Neuronal stem cell (in vitro differentiated cells): ENCODE results near the gene FBF1.
A peak's percentile ranks its signal among the peaks of the same experiment; 100 is the strongest.

ENCODE experiments used
- DNase-seq: peaks from one replicate; pipeline ENCODE4 v3.0.0-alpha.2; 2013; ENCODE audit warnings: low spot score
- H2AFZ ChIP-seq: one replicate; pipeline ENCODE4 v1.6.1; 2013; ENCODE audit warnings: mild to moderate bottlenecking, low read length, inconsistent platforms
- H2AK5ac ChIP-seq: 2 replicates; pipeline ENCODE4 v1.6.1; 2013; ENCODE audit warnings: low read depth, mild to moderate bottlenecking, inconsistent platforms, low read length, moderate library complexity, mixed read lengths
- H2BK120ac ChIP-seq: 2 replicates; pipeline ENCODE4 v1.6.1; 2013; ENCODE audit warnings: low read depth, mild to moderate bottlenecking, inconsistent platforms, low read length, moderate library complexity, mixed read lengths
- H2BK12ac ChIP-seq: one replicate; pipeline ENCODE4 v1.6.1; 2013; ENCODE audit warnings: low read length, inconsistent platforms
- H2BK15ac ChIP-seq: 2 replicates; pipeline ENCODE4 v1.6.1; 2013; ENCODE audit warnings: mild to moderate bottlenecking, low read length, inconsistent platforms, mixed read lengths
- H2BK5ac ChIP-seq: one replicate; pipeline ENCODE4 v1.6.1; 2013; ENCODE audit warnings: inconsistent platforms, mild to moderate bottlenecking, low read length, moderate library complexity
- H3K14ac ChIP-seq: one replicate; pipeline ENCODE4 v1.6.1; 2013; ENCODE audit warnings: low read length, inconsistent platforms
- H3K18ac ChIP-seq: 2 replicates; pipeline ENCODE4 v1.6.1; 2013; ENCODE audit warnings: low read length, inconsistent platforms
- H3K23ac ChIP-seq: 2 replicates; pipeline ENCODE4 v1.6.1; 2013; ENCODE audit warnings: low read depth, mild to moderate bottlenecking, mixed read lengths, low read length, inconsistent platforms; ENCODE audit not compliant: poor library complexity
- H3K27ac ChIP-seq: replicated peaks from 3 replicates; pipeline ENCODE4 v1.5.1; 2013; ENCODE audit warnings: low read length, inconsistent platforms
- H3K27me3 ChIP-seq, 3 experiments: 2 replicates each; pipeline ENCODE4 v1.6.1; 2013; ENCODE audit warnings: low read length in 3 of 3, mild to moderate bottlenecking in 2 of 3, inconsistent platforms in 1 of 3, low read depth in 1 of 3, mixed read lengths in 1 of 3, moderate library complexity in 1 of 3; ENCODE audit not compliant: control insufficient read depth in 3 of 3, insufficient read depth in 3 of 3
- H3K36me3 ChIP-seq, 2 donors: replicated peaks in 1 of 2; 2 replicates each; pipeline ENCODE4 v1.6.1; 2013; ENCODE audit warnings: low read length in 2 of 2; ENCODE audit not compliant: control insufficient read depth in 2 of 2, insufficient read depth in 2 of 2
- H3K4ac ChIP-seq: 2 replicates; pipeline ENCODE4 v1.6.1; 2013; ENCODE audit warnings: inconsistent platforms, mild to moderate bottlenecking, low read length, moderate library complexity
- H3K4me1 ChIP-seq, 2 donors: 1 replicate in 1 of 2; 2 replicates in 1 of 2; pipeline ENCODE4 v1.6.1; 2013; ENCODE audit warnings: low read length in 2 of 2, low read depth in 1 of 2; ENCODE audit not compliant: control insufficient read depth in 2 of 2, insufficient read depth in 1 of 2
- H3K4me2 ChIP-seq: one replicate; pipeline ENCODE4 v1.6.1; 2013; ENCODE audit warnings: mild to moderate bottlenecking, low read length, inconsistent platforms; ENCODE audit not compliant: insufficient read depth, poor library complexity, severe bottlenecking
- H3K4me3 ChIP-seq, 2 donors: 2 replicates each; pipeline ENCODE4 v1.5.1; 2013; ENCODE audit warnings: low read length in 2 of 2, mild to moderate bottlenecking in 2 of 2, inconsistent platforms in 1 of 2, moderate library complexity in 1 of 2
- H3K79me1 ChIP-seq: one replicate; pipeline ENCODE4 v1.6.1; 2013; ENCODE audit warnings: low read depth, mild to moderate bottlenecking, inconsistent platforms, low read length, moderate library complexity
- H3K9ac ChIP-seq: one replicate; pipeline ENCODE4 v1.6.1; 2013; ENCODE audit warnings: mild to moderate bottlenecking, low read depth, low read length, inconsistent platforms; ENCODE audit not compliant: poor library complexity
- H3K9me3 ChIP-seq, 2 donors: replicated peaks in 1 of 2; 2 replicates each; pipeline versions ENCODE3 to v1.6.1; 2013; ENCODE audit warnings: low read length in 2 of 2, mild to moderate bottlenecking in 2 of 2, inconsistent platforms in 1 of 2, low read depth in 1 of 2, mixed read lengths in 1 of 2, moderate library complexity in 1 of 2; ENCODE audit not compliant: control insufficient read depth in 2 of 2, insufficient read depth in 1 of 2
- H4K8ac ChIP-seq: one replicate; pipeline ENCODE4 v1.6.1; 2013; ENCODE audit warnings: low read depth, mild to moderate bottlenecking, inconsistent platforms, low read length, moderate library complexity
- H4K91ac ChIP-seq: one replicate; pipeline ENCODE4 v1.6.1; 2013; ENCODE audit warnings: low read length, low read depth, mild to moderate bottlenecking, inconsistent platforms; ENCODE audit not compliant: poor library complexity
- WGBS, 2 donors: extraction: QIAGEN DNeasy Blood & Tissue Kit; methylation state at CpG; one replicate each; pipeline ENCODE4 v1.1.7; 2013; ENCODE audit warnings: missing lambda C conversion rate in 2 of 2, mixed read lengths in 1 of 2; ENCODE audit not compliant: insufficient read length in 2 of 2, insufficient replicate concordance in 1 of 2; ENCODE audit errors: extremely low coverage in 2 of 2; 5-methylcytosine and 5-hydroxymethylcytosine counted together

FBF1 gene

DNA sequence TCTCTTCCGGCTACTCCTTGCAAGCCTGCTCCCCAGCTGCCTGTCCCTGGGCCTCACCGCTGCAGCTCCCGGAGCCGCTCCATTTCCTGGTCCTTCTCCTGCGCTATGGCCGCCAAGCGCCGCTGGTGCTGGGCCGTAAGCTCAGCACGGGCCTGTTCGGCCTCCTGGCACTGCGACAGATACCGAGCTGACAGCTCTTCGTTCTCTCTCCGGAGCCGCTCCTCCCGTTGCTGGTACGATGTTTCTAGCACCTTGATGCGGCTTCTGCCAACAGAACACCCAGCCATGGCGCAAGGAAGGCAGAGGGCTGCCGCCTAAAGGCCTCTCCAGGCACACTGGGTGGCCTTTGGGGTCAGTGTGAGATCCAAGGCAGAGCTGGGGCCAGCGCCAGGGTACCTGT lies 21.2 kb downstream of the FBF1 start:
- Histone ChIP-seq H2AFZ (no peak overlapping the region), H3K36me3 (peaks cover 9 to 53% of the 10 kb centered on the region in 2 donors), H3K27ac (no peak overlapping the region), H2BK15ac (no peak overlapping the region), H3K9ac (peak overlapping the region; percentile 72), H3K79me1 (no peaks in the 10 kb centered on the region), H2AK5ac (no peak overlapping the region), H4K91ac (no peak overlapping the region), H3K4me3 (no peak overlapping the region), H3K14ac (no peak overlapping the region), H3K4ac (no peak overlapping the region), H2BK5ac (peak overlapping the region; percentile 82), H3K23ac (no peak overlapping the region), H3K9me3 (peaks cover 0 to 2% of the 10 kb centered on the region in 2 donors), H4K8ac (peak overlapping the region; percentile 43), H3K4me1 (no peaks in the 10 kb centered on the region), H3K18ac (no peak overlapping the region), H3K4me2 (no peak overlapping the region), H2BK120ac (no peak overlapping the region), H2BK12ac (no peak overlapping the region), H3K27me3 (no peaks in the 10 kb centered on the region)
- DNase-seq = no peak
- WGBS, 2 donors = no CpG with 5 or more reads among the region's 22 CpGs

DNA sequence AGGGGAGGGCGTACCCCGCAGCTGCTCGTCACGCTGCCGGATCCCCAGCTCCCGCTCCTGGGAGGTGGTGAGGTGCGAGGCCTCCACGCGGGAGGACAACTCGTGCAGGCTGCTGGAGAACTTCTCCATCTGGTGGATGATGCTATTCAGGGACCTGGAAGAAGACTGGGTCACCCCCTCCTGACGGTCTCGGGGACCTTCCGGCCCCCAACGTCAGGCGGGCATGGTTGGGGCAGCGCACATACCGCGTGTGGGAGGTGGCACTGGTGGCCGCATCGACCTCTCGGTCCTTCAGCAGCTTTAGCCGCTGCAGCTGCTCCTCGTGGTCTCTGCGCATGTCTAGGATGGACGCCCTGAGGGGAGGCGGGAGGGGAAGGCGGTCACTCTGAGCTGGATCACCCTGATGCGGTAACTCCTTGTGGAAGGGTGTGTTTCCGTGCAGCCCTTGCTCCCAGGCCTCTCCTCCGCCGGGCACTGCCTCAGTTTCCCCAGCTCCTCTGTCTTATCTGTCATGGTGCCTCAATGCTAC lies 22.9 kb downstream of the FBF1 start:
- H3K36me3 ChIP-seq = peaks cover 9 to 59% of the 10 kb centered on the region in 2 donors
- no CpG with 5 or more reads among the region's 31 CpGs for WGBS, 2 donors

DNA sequence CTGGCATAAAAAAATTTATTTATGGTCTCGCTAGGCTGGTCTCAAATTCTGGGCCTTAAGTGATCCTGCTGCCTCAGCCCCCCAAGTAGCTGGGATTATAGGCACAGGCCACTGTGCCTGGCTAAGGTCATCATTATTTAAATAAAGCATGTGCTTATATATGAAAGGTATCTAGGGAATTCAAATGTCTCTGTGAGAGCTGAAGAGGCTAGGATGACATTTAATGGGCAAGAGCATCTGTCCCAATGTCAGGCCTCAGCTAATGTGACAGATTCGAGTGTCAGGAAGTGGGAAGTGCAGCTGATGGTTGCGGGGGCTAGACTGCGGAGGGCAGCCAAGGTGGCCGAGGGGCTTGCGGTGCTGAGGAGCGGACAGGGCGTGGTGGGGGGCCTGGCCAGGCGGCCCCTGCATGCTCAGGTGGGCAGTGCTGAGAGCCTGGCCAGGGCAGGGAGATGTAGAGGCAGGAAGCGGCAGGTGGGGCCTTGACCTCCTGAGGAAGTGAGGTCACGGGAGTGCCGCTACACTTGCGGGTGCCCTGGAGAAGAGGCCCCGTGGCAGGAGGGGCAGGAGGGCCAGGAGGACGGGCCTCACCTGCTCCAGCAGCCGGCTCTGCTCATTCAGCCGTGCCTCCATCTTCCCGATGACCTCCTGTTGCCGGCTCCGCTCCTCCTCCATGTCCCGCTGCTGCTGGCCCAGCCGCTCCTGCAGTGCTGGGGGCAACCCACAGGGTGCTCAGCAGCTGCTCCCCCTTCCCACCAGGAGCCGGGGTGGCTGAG lies 23.5 kb downstream of the FBF1 start:
- WGBS, 2 donors = no CpG with 5 or more reads among the region's 23 CpGs
- H3K9me3 ChIP-seq = peaks cover 0 to 2% of the 10 kb centered on the region in 2 donors

More for the DNA sequence above, 22.9 kb downstream of the FBF1 start:
- Histone ChIP-seq H2AK5ac (no peak overlapping the region), H3K4ac (no peak overlapping the region), H2BK12ac (no peak overlapping the region), H3K79me1 (no peaks in the 10 kb centered on the region), H4K91ac (no peak overlapping the region), H3K9me3 (peaks cover 0 to 2% of the 10 kb centered on the region in 2 donors), H3K4me3 (no peak overlapping the region), H2AFZ (no peak overlapping the region), H2BK15ac (no peak overlapping the region), H3K23ac (no peak overlapping the region), H3K27me3 (no peaks in the 10 kb centered on the region), H4K8ac (no peak overlapping the region), H3K27ac (no peak overlapping the region), H2BK5ac (peak overlapping the region; percentile 3), H3K4me2 (no peak overlapping the region), H3K14ac (no peak overlapping the region), H3K9ac (no peak overlapping the region), H2BK120ac (no peak overlapping the region), H3K18ac (no peak overlapping the region), H3K4me1 (no peaks in the 10 kb centered on the region)
- no peak for DNase-seq

DNA sequence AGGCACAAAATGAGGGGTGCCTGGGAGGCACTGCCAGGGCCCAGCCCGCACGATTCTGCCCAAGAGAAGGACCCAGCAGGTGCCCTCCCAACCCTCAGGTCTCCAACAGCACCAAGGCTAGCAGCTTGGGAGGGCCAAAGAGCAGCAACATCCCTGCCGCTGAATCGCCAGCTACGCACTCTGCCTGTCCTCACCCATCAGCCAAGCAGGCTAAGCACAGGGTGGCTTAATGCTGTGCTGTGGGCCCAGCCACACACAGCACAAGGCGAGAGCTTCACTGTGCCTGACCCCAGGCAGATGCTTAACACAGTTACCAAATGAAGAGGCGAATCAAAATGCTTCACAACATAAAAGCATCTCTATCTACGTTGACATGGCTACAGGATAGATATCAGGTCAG lies 25.6 kb downstream of the FBF1 start:
- Histone ChIP-seq H3K4me1 (peaks cover 0 to 2% of the 10 kb centered on the region in 2 donors), H2BK120ac (no peak overlapping the region), H4K8ac (no peak overlapping the region), H3K4me2 (no peak overlapping the region), H4K91ac (no peak overlapping the region), H2BK5ac (no peak overlapping the region), H2BK15ac (no peak overlapping the region), H3K9ac (peak overlapping the region; percentile 77), H2AFZ (no peak overlapping the region), H3K18ac (no peak overlapping the region), H3K36me3 (peaks cover 7 to 60% of the 10 kb centered on the region in 2 donors), H3K23ac (peak overlapping the region; percentile 44), H2AK5ac (peak overlapping the region; percentile 10), H2BK12ac (no peak overlapping the region), H3K27me3 (no peaks in the 10 kb centered on the region), H3K14ac (no peak overlapping the region), H3K4ac (no peak overlapping the region), H3K4me3 (peak overlapping the region in 1 of 2 donors; percentile 44), H3K27ac (no peak overlapping the region), H3K9me3 (peaks cover 0 to 2% of the 10 kb centered on the region in 2 donors), H3K79me1 (no peaks in the 10 kb centered on the region)
- no CpG with 5 or more reads among the region's 8 CpGs for WGBS, 2 donors
- DNase-seq = no peak

More for the DNA sequence above, 23.5 kb downstream of the FBF1 start:
- DNase-seq = no peak
- H3K4me2 ChIP-seq = no peak overlapping the region
- no peaks in the 10 kb centered on the region for H3K4me1 ChIP-seq
- no peaks in the 10 kb centered on the region for H3K79me1 ChIP-seq
- peaks cover 9 to 54% of the 10 kb centered on the region in 2 donors for H3K36me3 ChIP-seq
- no peak overlapping the region for H3K14ac ChIP-seq
- H3K4me3 ChIP-seq = no peak overlapping the region
- no peak overlapping the region for H3K4ac ChIP-seq
- H3K27me3 ChIP-seq = no peaks in the 10 kb centered on the region
- no peak overlapping the region for H2AK5ac ChIP-seq
- H2BK15ac ChIP-seq = no peak overlapping the region
- no peak overlapping the region for H3K27ac ChIP-seq
- H4K8ac ChIP-seq = no peak overlapping the region
- H4K91ac ChIP-seq = no peak overlapping the region
- H2BK120ac ChIP-seq = no peak overlapping the region
- H2BK12ac ChIP-seq = no peak overlapping the region
- H3K9ac ChIP-seq = no peak overlapping the region
- peak overlapping the region; percentile 3 for H2BK5ac ChIP-seq
- peak overlapping the region; percentile 27 for H3K18ac ChIP-seq
- no peak overlapping the region for H3K23ac ChIP-seq
- no peak overlapping the region for H2AFZ ChIP-seq
